D721Med (cell line): ENCODE results near the gene ATP10A.

ENCODE experiments used
- DNase-seq: peaks from one replicate; pipeline ENCODE4 v3.0.0; 2011; ENCODE audit warnings: low spot score; ENCODE audit not compliant: insufficient read length
- FAIRE-seq: peaks from 2 replicates; lab custom pipeline; 2011; peaks lifted over from hg19 to GRCh38; lab: Jason Lieb, UNC
- CTCF ChIP-seq: IDR thresholded peaks from 2 replicates; pipeline ENCODE4 v1.5.1; 2012; ENCODE audit warnings: mild to moderate bottlenecking, control low read depth; ENCODE audit not compliant: insufficient read depth; ENCODE audit errors: missing control alignments

ATP10A gene

GRCh38 chr15:25673351-25673750 is 189.8 kb downstream of the ATP10A start:
- DNase-seq (no peak), FAIRE-seq (no peak)
- no peak for TF ChIP-seq CTCF

DNA sequence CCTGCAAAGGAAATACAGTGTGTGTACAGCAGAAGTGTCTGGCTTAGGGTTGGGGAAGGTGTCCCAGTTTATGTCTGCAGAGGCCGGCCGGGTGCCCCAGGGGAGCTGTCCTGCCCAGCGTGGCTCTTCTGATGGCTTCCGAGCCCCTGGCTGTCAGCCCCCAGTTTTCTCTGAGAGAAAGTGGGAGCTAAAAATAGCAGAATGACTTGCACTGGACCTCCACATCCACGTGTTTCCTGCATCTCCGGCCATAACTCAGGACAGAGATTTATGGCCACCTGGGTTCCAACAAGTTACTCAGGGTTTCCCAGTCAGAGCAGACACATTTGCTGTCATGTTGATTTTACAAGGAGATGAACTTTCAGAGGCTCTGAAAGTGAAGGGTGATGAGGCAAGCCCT is 192.0 kb downstream of the ATP10A start:
- FAIRE-seq: no peak
- no peak for TF ChIP-seq CTCF
- DNase-seq: no peak

DNA sequence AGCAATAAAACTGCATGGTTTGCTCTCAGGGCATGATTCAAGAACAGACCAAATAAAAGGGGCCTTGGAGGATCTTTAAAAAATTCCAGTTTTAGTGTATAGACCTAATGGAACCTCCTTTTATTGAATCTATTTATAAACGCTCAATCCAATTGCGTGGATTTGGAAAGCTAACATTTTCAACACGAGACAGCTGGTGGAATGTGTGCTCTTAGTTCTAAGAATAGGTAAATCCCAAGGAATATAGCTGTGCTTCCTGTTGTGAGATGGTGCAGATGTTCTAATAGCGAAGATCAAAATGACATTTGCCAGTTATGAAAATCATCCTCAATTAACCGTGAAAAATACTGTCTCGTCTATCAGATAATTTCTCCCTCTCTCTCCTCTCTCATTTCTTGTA is 192.5 kb downstream of the ATP10A start:
- no peak for DNase-seq
- FAIRE-seq: no peak
- TF ChIP-seq CTCF: no peak

DNA sequence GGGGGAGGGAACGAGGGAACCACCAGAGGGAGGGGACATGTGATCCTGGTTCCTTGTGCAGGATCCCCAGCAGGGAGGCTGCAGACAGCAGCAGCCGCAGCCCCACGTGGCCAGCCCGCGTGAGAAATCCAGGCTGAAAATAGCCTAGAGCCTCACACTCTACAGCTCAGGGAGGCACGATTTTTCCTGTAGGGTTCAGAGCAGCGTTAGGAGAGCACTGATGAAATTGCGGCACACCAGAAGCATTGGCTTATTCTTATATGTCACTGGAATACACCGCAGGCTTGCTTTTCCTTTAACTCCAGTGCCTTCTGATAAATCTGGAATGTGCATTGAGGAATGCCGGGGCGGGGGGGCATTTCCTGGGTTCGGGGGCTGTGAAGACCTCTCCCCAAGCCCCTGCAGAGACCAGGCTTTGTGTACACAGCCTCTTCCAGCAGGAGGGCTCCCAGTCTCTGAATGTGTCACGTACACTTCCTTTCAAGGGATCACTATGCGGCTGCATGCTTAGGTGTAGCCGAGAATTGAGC is 193.0 kb downstream of the ATP10A start:
- no peak for DNase-seq
- FAIRE-seq: no peak
- no peak for TF ChIP-seq CTCF

DNA sequence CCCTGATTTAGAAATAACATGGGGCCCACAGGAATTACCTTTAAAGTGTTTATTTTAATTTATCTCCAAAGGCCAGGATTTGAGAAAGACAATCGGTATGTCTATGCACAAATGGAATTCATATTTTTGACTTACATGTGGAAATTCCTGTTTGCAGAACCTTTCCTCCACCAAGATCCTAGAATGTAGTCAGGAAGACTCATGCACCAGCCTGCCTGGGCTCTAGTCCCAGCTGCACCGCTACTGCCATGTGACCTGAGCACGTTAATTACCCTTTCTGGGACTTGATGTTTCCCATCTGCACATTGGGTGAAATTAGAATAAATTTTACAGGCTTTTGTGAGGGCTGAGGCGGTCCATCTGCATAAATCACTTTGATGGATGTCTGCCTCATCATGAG is 194.2 kb downstream of the ATP10A start:
- TF ChIP-seq CTCF: no peak
- no peak for FAIRE-seq
- DNase-seq: no peak

- FAIRE-seq: no peak
- no peak for DNase-seq
- TF ChIP-seq CTCF: no peak
Measured at GRCh38 chr15:25668236-25668795, 194.8 kb downstream of the ATP10A start.

DNA sequence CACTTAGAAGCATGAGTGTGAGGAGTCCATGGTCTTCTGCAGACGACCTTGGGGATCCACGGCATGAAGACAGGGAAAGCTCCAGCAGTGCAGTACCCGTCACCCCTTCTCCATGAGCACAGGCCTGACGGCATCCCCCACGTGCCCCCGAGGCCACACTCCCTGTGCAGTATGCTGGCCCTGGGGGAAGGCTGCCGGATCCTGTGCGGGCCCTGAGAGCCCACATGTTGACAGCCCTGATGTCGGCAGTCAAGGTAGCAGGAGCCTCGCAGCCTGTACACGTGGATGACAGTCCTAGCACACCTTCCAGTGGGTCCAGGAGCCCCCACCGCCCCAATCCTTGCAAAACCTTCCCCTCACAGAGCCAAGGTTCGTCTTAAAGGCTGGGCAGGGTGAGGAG is 195.3 kb downstream of the ATP10A start:
- no peak for TF ChIP-seq CTCF
- DNase-seq: no peak
- no peak for FAIRE-seq
